BLaER1 treated with 17β-estradiol and CSF1 and Interleukin-3, amounts not matched to agents 10 nM and 100 nM (cell line): Measurements from ENCODE around the gene GRB7.
A peak's percentile ranks its signal among the peaks of the same experiment; 100 is the strongest.

ENCODE experiments used
- H3K27ac ChIP-seq, 11 experiments: shearing (Covaris generic); formaldehyde crosslinking; 2 replicates each; pipeline ENCODE4 v1.8.1; 2022
- H3K27me3 ChIP-seq, 11 experiments: shearing (Covaris generic); formaldehyde crosslinking; 2 replicates each; pipeline ENCODE4 v1.8.1; 2022
- H3K36me3 ChIP-seq, 11 experiments: shearing (Covaris generic); formaldehyde crosslinking; 2 replicates each; pipeline ENCODE4 v1.8.1; 2022
- H3K4me1 ChIP-seq, 10 experiments: shearing (Covaris generic); formaldehyde crosslinking; 2 replicates each; pipeline ENCODE4 v1.8.1; 2022
- H3K4me2 ChIP-seq, 11 experiments: shearing (Covaris generic); formaldehyde crosslinking; 2 replicates each; pipeline ENCODE4 v1.8.1; 2022
- H3K4me3 ChIP-seq, 10 experiments: shearing (Covaris generic); formaldehyde crosslinking; 2 replicates each; pipeline ENCODE4 v1.8.1; 2022
- H3K9ac ChIP-seq, 11 experiments: shearing (Covaris generic); formaldehyde crosslinking; 2 replicates each; pipeline ENCODE4 v1.8.1; 2022
- H3K9me3 ChIP-seq, 11 experiments: shearing (Covaris generic); formaldehyde crosslinking; replicated peaks in 1 of 11; 2 replicates each; pipeline ENCODE4 v1.8.1; 2022
- H4K20me1 ChIP-seq, 11 experiments: shearing (Covaris generic); formaldehyde crosslinking; 2 replicates each; pipeline ENCODE4 v1.8.1; 2022
- Cebpa-rat ChIP-seq, 11 experiments: shearing (Covaris generic); IDR thresholded peaks; 2 replicates each; pipeline ENCODE4 v1.8.1; 2022

Gene GRB7

DNA sequence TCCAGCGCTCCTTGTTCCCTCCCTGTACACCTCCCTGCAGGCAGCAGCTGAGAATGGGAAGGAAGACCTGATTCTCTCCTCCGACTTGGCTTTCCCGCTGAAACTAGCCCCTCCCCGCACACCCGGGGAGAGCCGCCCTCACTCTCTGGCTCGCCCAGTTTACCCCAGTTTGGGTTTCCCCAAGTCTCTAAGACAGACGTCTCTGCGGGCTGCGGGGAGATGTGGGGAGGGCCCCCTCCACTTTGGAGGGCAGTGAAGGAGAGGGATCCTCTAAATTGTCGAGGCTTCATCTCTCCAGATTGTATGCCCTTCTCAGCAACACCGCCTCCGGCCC lies 797 bp downstream of the GRB7 start:
- no peak for TF ChIP-seq Cebpa-rat (IDR thresholded peaks at IDR 0.05)
- Histone ChIP-seq H4K20me1 (no peaks in the 10 kb centered on the region), H3K9me3 (no peaks in the 10 kb centered on the region), H3K27me3 (peaks cover 57 to 84% (median 76%) of the 10 kb centered on the region in 11 experiments), H3K36me3 (no peaks in the 10 kb centered on the region), H3K4me2 (peak overlapping the region in 4 of 11 experiments; percentile 16 to 42 (median 26); a peak in 3 of 22 replicates), H3K4me3 (0 out of 20 replicates have a peak overlapping the region, but pooled peaks of 1 of the 10 experiments have one; percentile 7), H3K4me1 (peaks cover 27 to 43% (median 35%) of the 10 kb centered on the region in 10 experiments), H3K9ac (no peak overlapping the region), H3K27ac (no peak overlapping the region)

DNA sequence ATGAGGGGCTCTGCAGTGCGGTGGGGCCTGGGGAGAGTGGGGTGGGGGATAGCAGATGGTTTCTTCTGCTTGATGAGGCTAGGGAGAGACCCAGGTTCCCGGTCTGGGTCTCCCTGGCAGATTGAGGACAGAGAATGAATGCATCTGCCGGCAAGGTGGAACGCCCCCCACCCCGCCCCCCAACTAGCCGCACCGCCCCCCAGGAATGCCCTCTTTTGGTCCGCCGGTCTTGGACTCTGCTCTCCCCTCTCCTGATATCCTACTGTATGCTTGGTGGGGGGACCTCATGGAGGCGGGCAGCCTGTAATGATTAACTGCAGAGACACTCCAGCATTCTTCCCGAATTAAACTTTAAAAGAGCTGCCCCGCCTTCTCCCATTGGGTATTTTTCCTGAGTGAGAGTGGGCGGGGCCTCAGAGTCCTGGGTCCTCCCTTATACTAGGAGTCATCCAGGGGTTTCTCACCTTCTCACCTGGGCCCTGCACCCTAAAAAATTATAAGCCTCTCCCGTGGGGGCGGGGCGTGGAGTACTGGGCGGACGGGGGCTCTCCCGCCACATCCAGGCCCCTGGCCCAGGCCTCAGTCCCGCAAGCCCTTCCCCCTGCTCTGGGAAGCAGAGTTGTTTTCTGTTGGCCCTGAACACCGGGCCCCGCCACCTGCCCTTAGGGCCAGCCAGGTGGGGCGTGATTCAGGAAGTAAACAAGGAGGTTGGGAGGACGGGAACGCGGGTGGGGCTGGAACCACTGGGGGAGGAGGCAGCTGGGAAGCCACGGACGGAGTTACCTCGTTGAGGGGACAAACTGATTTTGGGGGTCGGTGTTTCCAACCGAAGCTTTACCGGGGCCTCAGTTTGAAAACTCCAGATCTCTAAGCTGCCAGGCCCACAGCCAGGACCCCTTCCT lies 1.5 kb downstream of the GRB7 start:
- Histone ChIP-seq H3K36me3 (no peaks in the 10 kb centered on the region), H3K4me1 (peaks cover 27 to 43% (median 35%) of the 10 kb centered on the region in 10 experiments), H3K4me2 (peak overlapping the region; percentile 54 to 87 (median 68)), H3K9ac (0 out of 22 replicates have a peak overlapping the region, but pooled peaks of 3 of the 11 experiments have one; percentile 4 to 30 (median 26)), H4K20me1 (no peaks in the 10 kb centered on the region), H3K27ac (no peak overlapping the region), H3K27me3 (peaks cover 57 to 84% (median 76%) of the 10 kb centered on the region in 11 experiments), H3K4me3 (peak overlapping the region in 6 of 10 experiments; percentile 12 to 51 (median 34); a peak in 7 of 20 replicates), H3K9me3 (no peaks in the 10 kb centered on the region)
- no peak for TF ChIP-seq Cebpa-rat (IDR thresholded peaks at IDR 0.05)

DNA sequence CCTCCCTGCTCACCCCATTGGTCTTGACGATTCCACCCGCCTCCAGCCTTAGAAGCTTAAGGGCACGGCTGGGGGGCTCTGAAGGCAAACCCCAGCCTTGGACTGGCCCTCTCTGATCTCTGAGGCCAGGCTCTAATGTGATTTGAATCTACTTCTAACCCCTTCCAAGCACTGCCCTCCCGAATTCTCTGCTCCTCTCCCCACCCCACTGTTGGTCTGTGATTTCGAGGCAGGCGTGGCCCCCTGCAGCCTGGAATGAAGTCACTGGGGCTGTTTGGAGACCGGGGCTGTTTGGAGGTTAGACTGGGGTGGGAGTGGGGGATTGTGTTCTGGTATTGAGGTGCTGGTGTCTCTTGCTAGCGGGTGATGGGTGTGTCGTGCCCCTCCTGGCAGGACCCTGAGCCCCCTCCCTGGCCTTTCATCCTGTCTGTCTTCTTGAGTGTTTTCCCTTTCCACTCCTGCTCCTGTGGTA lies 2.2 kb downstream of the GRB7 start:
- H3K27me3 ChIP-seq = peaks cover 57 to 84% (median 76%) of the 10 kb centered on the region in 11 experiments
- H3K9ac ChIP-seq = 0 out of 22 replicates have a peak overlapping the region, but pooled peaks of 3 of the 11 experiments have one; percentile 4 to 30 (median 26)
- H4K20me1 ChIP-seq = no peaks in the 10 kb centered on the region
- peaks cover 27 to 43% (median 35%) of the 10 kb centered on the region in 10 experiments for H3K4me1 ChIP-seq
- no peaks in the 10 kb centered on the region for H3K36me3 ChIP-seq
- H3K27ac ChIP-seq = peak overlapping the region in 3 of 11 experiments; percentile 33 to 54 (median 49); a peak in 3 of 22 replicates
- H3K4me3 ChIP-seq = peak overlapping the region in 4 of 10 experiments; percentile 12 to 51 (median 40); a peak in 5 of 20 replicates
- H3K9me3 ChIP-seq = no peaks in the 10 kb centered on the region
- peak overlapping the region; percentile 54 to 87 (median 68) for H3K4me2 ChIP-seq
- TF ChIP-seq Cebpa-rat (IDR thresholded peaks at IDR 0.05) = no peak

DNA sequence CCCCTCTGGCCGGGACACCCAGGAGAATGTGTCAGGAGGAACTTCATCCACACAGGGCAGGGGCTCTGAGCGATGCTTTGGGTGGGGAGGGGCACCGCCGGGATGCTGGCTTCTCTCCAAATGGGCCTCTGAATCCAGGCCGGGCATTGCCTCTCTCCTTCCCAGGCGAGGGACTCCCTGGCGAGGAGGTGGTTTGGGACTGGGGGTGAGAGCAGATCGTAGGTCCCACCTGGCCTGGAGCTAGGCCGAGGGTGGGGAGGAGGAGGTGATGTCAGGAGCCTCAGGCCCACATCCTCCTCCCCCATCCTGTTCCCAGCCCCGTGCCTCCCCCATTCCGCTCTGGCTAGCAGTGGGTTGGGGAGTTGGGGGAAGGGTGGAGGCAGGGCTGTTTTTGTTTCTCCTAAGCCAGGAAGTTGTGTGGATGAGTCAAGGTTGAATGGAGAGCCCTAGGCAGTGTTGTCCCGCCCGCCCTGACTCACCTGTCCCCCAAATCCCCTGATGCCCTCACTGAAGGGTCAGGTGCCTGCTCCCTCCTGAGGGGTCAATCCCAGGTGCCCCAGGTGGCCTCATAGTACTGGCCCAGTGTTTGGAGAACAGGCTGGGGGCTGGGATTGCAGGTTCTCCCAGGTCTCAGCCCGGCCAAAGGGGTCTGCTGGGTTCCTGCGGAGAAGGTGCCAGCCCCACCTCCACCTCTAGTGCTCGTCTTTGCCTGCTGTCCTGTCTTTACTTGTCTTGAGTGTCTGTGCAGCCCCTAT lies 2.8 kb downstream of the GRB7 start:
- Histone ChIP-seq H3K9ac (no peak overlapping the region), H3K27ac (peak overlapping the region in 3 of 11 experiments; percentile 33 to 54 (median 49); a peak in 3 of 22 replicates), H4K20me1 (no peaks in the 10 kb centered on the region), H3K4me2 (peak overlapping the region; percentile 54 to 87 (median 68)), H3K27me3 (peaks cover 57 to 81% (median 74%) of the 10 kb centered on the region in 11 experiments), H3K9me3 (no peaks in the 10 kb centered on the region), H3K4me1 (peaks cover 27 to 43% (median 35%) of the 10 kb centered on the region in 10 experiments), H3K36me3 (no peaks in the 10 kb centered on the region), H3K4me3 (peak overlapping the region in 2 of 10 experiments; percentile 44 to 51; a peak in 1 of 20 replicates)
- no peak for TF ChIP-seq Cebpa-rat (IDR thresholded peaks at IDR 0.05)

DNA sequence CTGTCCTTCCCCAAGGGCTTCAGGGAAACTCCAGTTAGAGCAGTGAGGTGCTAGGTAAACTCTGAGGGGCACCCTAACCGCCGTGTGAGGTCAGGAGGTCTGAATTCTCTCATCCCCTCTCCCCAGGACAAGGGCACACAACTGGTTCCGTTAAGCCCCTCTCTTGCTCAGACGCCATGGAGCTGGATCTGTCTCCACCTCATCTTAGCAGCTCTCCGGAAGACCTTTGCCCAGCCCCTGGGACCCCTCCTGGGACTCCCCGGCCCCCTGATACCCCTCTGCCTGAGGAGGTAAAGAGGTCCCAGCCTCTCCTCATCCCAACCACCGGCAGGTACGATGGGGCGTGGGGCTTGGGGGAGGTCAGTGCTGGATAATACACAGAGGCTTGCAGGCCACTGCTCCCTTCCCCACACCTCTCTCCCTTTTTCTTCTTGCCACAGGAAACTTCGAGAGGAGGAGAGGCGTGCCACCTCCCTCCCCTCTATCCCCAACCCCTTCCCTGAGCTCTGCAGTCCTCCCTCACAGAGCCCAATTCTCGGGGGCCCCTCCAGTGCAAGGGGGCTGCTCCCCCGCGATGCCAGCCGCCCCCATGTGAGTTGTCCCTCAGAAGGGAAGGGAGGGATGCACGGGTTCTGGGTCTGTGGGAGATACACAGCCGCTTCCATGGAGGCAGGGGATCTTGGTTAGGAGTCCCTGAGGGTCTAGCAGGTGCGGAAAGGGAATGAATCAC lies 4.6 kb downstream of the GRB7 start:
- peaks cover 43 to 63% (median 56%) of the 10 kb centered on the region in 11 experiments for H3K27me3 ChIP-seq

DNA sequence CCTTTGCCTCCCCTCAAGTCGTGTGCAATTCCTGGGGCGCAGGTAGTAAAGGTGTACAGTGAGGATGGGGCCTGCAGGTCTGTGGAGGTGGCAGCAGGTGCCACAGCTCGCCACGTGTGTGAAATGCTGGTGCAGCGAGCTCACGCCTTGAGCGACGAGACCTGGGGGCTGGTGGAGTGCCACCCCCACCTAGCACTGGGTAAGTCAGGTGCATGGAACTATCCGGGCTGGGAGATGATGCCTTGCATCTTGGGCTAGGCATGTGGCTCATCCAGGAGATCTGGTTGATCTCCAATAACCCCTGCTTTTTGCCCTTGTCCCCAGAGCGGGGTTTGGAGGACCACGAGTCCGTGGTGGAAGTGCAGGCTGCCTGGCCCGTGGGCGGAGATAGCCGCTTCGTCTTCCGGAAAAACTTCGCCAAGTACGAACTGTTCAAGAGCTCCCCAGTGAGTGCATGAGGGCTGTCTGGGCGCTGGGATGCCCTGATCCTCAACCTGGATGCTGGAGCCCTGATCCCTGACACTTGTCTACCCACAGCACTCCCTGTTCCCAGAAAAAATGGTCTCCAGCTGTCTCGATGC lies 5.2 kb downstream of the GRB7 start:
- Histone ChIP-seq H3K27ac (no peak overlapping the region), H4K20me1 (no peaks in the 10 kb centered on the region), H3K9ac (no peak overlapping the region), H3K4me1 (peaks cover 27 to 41% (median 34%) of the 10 kb centered on the region in 10 experiments), H3K9me3 (no peaks in the 10 kb centered on the region), H3K4me2 (no peak overlapping the region), H3K27me3 (peaks cover 36 to 57% (median 50%) of the 10 kb centered on the region in 11 experiments), H3K36me3 (no peaks in the 10 kb centered on the region), H3K4me3 (no peak overlapping the region)
- no peak for TF ChIP-seq Cebpa-rat (IDR thresholded peaks at IDR 0.05)

More for the DNA sequence above, 4.6 kb downstream of the GRB7 start:
- Histone ChIP-seq H3K4me1 (peaks cover 27 to 43% (median 37%) of the 10 kb centered on the region in 10 experiments), H3K4me2 (peak overlapping the region in 4 of 11 experiments; percentile 76 to 87 (median 80); a peak in 7 of 22 replicates), H3K9ac (no peak overlapping the region), H4K20me1 (no peaks in the 10 kb centered on the region), H3K9me3 (no peaks in the 10 kb centered on the region), H3K36me3 (no peaks in the 10 kb centered on the region), H3K27ac (no peak overlapping the region), H3K4me3 (no peak overlapping the region)
- TF ChIP-seq Cebpa-rat (IDR thresholded peaks at IDR 0.05) = no peak

DNA sequence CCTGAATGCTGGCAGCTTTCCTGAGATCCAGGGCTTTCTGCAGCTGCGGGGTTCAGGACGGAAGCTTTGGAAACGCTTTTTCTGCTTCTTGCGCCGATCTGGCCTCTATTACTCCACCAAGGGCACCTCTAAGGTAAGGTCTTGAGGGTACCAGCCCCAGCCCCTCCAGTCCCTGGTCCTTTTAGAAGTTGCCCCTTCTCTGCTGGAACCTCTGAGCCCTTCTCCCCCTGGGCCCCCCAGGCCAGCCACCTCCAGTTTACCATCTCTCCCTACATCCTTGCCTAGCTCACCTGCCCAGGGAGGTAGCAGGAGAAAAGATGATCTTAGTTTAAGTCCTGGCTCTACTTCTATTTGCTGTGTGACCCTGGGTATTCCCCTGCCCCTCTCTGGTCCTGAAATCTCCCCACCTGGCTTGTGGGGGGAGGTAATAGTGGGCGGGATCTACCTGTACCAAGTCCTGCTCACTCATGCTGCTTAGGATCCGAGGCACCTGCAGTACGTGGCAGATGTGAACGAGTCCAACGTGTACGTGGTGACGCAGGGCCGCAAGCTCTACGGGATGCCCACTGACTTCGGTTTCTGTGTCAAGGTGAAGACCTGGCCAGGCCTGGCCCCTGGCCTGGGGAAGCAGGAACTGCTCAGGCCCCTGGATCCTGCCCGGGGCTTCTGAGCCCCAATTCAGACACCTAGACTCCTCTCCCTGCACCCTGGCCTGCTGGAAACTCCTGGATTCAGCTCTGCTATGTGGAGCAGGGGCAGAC lies 6.5 kb downstream of the GRB7 start:
- H3K27me3 ChIP-seq = peaks cover 23 to 44% (median 37%) of the 10 kb centered on the region in 11 experiments
- no peak overlapping the region for H3K27ac ChIP-seq
- no peaks in the 10 kb centered on the region for H3K36me3 ChIP-seq
- H4K20me1 ChIP-seq = no peaks in the 10 kb centered on the region
- peaks cover 22 to 38% (median 29%) of the 10 kb centered on the region in 10 experiments for H3K4me1 ChIP-seq
- H3K9me3 ChIP-seq = no peaks in the 10 kb centered on the region
- H3K9ac ChIP-seq = no peak overlapping the region
- no peak overlapping the region for H3K4me2 ChIP-seq
- H3K4me3 ChIP-seq = no peak overlapping the region
- TF ChIP-seq Cebpa-rat (IDR thresholded peaks at IDR 0.05) = no peak
